Loucy (cell line): ENCODE measurements around the gene FBLL1.
"Not testable (repeated sequence)": the region's sequence is repeated elsewhere in the genome, so short reads cannot be mapped to it uniquely, and the experiment has no call there.

Source experiments
- EZH2phosphoT487 ChIP-seq: fragments of 200-600 bp; IDR thresholded peaks from 2 replicates; pipeline ENCODE4 v1.6.1; 2018; ENCODE audit warnings: antibody characterized with exemption, mild to moderate bottlenecking, moderate library complexity, borderline replicate concordance
- TF ChIP-seq, protein P1 (sequence below): fragments of 200-600 bp; sonication (generic); conservative IDR thresholded peaks from 2 replicates; pipeline ENCODE4 v1.5.1; 2014; ENCODE audit warnings: mild to moderate bottlenecking, antibody characterized with exemption, low read length

DNA sequence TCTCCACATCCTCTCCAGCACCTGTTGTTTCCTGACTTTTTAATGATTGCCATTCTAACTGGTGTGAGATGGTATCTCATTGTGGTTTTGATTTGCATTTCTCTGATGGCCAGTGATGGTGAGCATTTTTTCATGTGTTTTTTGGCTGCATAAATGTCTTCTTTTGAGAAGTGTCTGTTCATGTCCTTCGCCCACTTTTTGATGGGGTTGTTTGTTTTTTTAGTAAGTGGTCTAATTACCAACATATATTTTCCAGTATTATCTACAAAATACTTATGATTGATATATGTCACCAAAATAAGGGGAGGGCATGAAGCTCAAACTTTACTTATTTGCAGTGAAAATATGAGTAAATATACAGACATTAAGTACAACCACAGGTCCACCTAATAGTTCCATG lies 45.1 kb downstream of the FBLL1 start:
- TF ChIP-seq, protein P1, sequence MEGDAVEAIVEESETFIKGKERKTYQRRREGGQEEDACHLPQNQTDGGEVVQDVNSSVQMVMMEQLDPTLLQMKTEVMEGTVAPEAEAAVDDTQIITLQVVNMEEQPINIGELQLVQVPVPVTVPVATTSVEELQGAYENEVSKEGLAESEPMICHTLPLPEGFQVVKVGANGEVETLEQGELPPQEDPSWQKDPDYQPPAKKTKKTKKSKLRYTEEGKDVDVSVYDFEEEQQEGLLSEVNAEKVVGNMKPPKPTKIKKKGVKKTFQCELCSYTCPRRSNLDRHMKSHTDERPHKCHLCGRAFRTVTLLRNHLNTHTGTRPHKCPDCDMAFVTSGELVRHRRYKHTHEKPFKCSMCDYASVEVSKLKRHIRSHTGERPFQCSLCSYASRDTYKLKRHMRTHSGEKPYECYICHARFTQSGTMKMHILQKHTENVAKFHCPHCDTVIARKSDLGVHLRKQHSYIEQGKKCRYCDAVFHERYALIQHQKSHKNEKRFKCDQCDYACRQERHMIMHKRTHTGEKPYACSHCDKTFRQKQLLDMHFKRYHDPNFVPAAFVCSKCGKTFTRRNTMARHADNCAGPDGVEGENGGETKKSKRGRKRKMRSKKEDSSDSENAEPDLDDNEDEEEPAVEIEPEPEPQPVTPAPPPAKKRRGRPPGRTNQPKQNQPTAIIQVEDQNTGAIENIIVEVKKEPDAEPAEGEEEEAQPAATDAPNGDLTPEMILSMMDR: not testable (repeated sequence)
- TF ChIP-seq EZH2phosphoT487: not testable (repeated sequence)
